Stimulated activated memory B cell treated with anti-CD40 and anti-IgM and Interleukin-4, amounts not matched to agents 10 μg/mL and 1 μg/mL and 100 μg/mL, for 72 hours (primary cell): ENCODE measurements around the gene FGFR2.

Experiments used
- ATAC-seq: fragments of 150-1000 bp; cut with Tn5 transposase; 2 replicates; pipeline ENCODE4 v1.10.0; 2021
- H3K27ac Mint-ChIP-seq: one replicate; pipeline ENCODE4 v1.8.0; 2022; ENCODE audit warnings: mild to moderate bottlenecking, mixed read lengths
- H3K27me3 Mint-ChIP-seq: one replicate; pipeline ENCODE4 v1.8.0; 2022; ENCODE audit warnings: mixed read lengths
- H3K36me3 Mint-ChIP-seq: one replicate; pipeline ENCODE4 v1.8.0; 2022; ENCODE audit warnings: mixed read lengths
- H3K4me1 Mint-ChIP-seq: one replicate; pipeline ENCODE4 v1.8.0; 2022; ENCODE audit warnings: mixed read lengths
- H3K4me3 Mint-ChIP-seq: one replicate; pipeline ENCODE4 v1.8.0; 2022; ENCODE audit warnings: mild to moderate bottlenecking, moderate library complexity, mixed read lengths
- H3K9me3 Mint-ChIP-seq: one replicate; pipeline ENCODE4 v1.8.0; 2022; ENCODE audit warnings: mixed read lengths

The FGFR2 gene

DNA sequence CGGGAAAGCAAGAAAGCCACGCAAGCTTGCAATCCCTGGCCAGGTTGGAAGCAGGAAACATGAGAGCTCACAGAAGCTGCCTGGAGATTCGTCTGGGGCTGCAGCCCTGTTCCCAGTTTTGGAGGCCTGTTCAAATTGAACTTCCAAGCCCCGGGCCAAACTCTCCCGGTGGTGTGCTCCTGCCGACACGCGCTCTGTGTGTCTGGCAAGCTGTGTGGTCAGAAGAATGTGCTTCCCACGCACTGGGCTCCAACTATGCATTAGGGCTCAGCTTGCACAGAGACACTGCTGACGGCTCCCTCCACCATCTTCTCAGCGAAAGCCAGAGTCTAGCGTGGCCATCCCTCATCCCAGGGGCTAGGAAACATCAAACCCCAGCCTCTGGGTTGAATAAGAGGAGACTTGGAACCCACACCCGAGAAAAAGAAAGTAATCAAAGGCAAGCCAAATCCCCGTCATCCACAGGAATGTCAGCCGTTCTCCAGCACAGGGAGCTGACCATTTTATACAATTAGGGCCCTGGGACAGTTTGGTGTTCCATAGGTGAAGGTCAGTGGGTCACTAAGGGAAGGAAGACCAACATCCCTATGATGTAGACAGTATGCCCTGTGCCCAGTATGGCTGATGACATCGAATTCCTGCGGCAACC, 107.2 kb downstream of the FGFR2 start:
- H3K27ac Mint-ChIP-seq: no peak overlapping the region
- no peak for ATAC-seq
- peaks cover 6% of the 10 kb centered on the region for H3K9me3 Mint-ChIP-seq
- H3K27me3 Mint-ChIP-seq: peaks cover 15% of the 10 kb centered on the region
- no peaks in the 10 kb centered on the region for H3K36me3 Mint-ChIP-seq
- H3K4me3 Mint-ChIP-seq: no peak overlapping the region
- H3K4me1 Mint-ChIP-seq: no peaks in the 10 kb centered on the region

DNA sequence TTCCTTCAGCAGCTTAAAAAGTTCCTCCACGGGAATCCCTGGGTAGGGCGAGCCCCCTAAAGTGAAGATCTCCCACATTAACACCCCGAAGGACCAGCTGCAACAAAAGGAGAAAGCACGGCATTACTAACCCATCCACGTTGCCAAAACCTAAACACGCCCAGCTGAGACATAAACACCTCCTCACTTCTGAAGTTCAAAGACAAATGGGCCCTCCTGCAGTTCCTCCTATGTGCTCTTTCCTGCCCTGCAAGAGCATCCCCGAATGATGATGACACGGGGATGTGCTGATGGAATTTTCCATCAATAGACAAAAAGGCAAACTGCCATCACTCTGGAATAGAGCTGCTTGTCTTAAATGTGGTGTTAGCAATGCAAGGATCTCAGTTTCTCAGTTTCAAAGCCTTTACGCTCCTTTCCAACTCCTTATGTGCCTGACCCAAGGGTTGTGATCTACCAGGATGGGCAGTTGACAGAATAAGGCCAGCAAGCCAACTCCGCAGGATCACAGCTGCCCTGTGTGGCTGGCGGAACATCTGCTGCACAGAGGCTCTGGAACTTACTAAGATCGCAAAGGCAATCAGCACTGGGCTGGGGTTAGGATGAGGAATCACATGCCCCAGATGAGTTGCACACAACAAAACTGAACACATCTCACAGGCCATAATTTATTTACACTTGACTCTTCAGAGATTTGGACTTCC, 112.7 kb downstream of the FGFR2 start:
- ATAC-seq: no peak

GRCh38 chr10:121484816-121485215, 113.4 kb downstream of the FGFR2 start:
- H3K4me1 Mint-ChIP-seq: no peaks in the 10 kb centered on the region
- ATAC-seq: no peak
- H3K27me3 Mint-ChIP-seq: no peaks in the 10 kb centered on the region
- no peak overlapping the region for H3K27ac Mint-ChIP-seq
- H3K4me3 Mint-ChIP-seq: no peak overlapping the region
- no peaks in the 10 kb centered on the region for H3K36me3 Mint-ChIP-seq
- peaks cover 6% of the 10 kb centered on the region for H3K9me3 Mint-ChIP-seq

More for the DNA sequence above, 112.7 kb downstream of the FGFR2 start:
- Mint-ChIP-seq H3K36me3 (no peaks in the 10 kb centered on the region), H3K9me3 (peaks cover 6% of the 10 kb centered on the region), H3K4me3 (no peak overlapping the region), H3K27ac (no peak overlapping the region), H3K4me1 (no peaks in the 10 kb centered on the region), H3K27me3 (no peaks in the 10 kb centered on the region)

DNA sequence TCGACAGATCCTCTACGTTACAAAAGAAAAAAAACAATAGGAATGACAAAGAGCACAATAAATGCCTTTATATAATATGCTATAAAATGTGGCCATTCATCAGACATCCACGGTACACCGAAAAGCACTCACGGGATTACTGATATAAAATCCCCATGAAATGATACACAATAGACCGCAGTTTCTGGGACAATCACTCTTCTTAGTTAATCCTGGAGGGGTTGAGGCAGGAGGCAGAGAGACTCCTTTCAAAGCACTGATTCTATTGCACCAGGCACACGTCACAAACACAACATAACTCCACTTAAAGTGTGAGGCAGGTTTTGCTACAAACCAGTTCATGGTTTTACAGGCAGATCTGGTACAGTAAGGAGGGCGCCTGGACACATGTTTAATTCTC, 113.8 kb downstream of the FGFR2 start:
- Mint-ChIP-seq H3K27ac (no peak overlapping the region), H3K9me3 (peaks cover 2% of the 10 kb centered on the region), H3K4me1 (no peaks in the 10 kb centered on the region), H3K27me3 (no peaks in the 10 kb centered on the region), H3K4me3 (no peak overlapping the region), H3K36me3 (no peaks in the 10 kb centered on the region)
- no peak for ATAC-seq

GRCh38 chr10:121481180-121481579, 117.1 kb downstream of the FGFR2 start:
- H3K27ac Mint-ChIP-seq: no peak overlapping the region
- ATAC-seq: no peak
- H3K9me3 Mint-ChIP-seq: no peaks in the 10 kb centered on the region
- H3K27me3 Mint-ChIP-seq: no peaks in the 10 kb centered on the region
- H3K4me1 Mint-ChIP-seq: no peaks in the 10 kb centered on the region
- H3K4me3 Mint-ChIP-seq: no peak overlapping the region
- H3K36me3 Mint-ChIP-seq: no peaks in the 10 kb centered on the region

DNA sequence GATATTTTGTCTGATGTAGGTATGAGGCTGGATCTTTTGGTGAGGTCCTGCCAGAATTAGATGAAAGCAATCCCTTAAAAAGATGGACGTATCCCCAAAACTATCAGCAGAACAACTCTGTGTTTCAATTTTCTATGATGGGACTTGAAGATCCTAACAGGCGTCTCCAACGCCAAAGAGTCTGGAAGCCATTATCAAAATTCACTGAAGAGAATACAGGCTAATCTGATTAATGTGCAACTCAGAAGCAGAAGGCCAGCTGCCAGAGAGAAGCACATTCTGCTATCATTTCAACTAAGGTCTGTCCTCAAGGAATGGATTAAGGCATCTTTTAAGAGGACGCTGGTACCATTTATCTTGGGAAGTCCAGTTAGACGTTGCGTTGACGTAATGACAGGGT, 119.7 kb downstream of the FGFR2 start:
- Mint-ChIP-seq H3K4me1 (no peaks in the 10 kb centered on the region), H3K27ac (no peak overlapping the region), H3K9me3 (no peaks in the 10 kb centered on the region), H3K27me3 (no peaks in the 10 kb centered on the region), H3K36me3 (no peaks in the 10 kb centered on the region), H3K4me3 (no peak overlapping the region)
- no peak for ATAC-seq

GRCh38 chr10:121469797-121470606, 128.2 kb downstream of the FGFR2 start:
- no peaks in the 10 kb centered on the region for H3K36me3 Mint-ChIP-seq
- no peaks in the 10 kb centered on the region for H3K9me3 Mint-ChIP-seq
- ATAC-seq: no peak
- no peaks in the 10 kb centered on the region for H3K4me1 Mint-ChIP-seq
- H3K27ac Mint-ChIP-seq: no peak overlapping the region
- H3K27me3 Mint-ChIP-seq: no peaks in the 10 kb centered on the region
- H3K4me3 Mint-ChIP-seq: no peak overlapping the region

DNA sequence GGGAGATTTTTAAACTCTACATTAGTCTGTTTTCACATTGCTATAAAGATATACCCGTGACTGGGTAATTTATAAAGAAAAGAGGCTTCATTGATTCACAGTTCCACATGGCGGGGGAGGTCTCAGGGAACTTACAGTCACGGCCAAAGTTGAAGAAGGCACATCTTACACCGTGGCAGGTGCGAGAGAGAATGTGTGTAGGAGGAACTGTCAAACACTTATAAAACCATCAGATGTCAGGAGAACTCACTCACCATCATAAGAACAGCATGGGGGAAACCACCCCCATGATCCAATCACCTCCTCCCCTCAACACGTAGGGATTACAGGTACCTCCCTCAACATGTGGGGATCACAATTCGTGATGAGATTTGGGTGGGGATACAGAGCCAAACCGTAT, 129.5 kb downstream of the FGFR2 start:
- Mint-ChIP-seq H3K27ac (no peak overlapping the region), H3K4me3 (no peak overlapping the region), H3K9me3 (no peaks in the 10 kb centered on the region), H3K4me1 (no peaks in the 10 kb centered on the region), H3K27me3 (no peaks in the 10 kb centered on the region), H3K36me3 (no peaks in the 10 kb centered on the region)
- ATAC-seq: no peak

DNA sequence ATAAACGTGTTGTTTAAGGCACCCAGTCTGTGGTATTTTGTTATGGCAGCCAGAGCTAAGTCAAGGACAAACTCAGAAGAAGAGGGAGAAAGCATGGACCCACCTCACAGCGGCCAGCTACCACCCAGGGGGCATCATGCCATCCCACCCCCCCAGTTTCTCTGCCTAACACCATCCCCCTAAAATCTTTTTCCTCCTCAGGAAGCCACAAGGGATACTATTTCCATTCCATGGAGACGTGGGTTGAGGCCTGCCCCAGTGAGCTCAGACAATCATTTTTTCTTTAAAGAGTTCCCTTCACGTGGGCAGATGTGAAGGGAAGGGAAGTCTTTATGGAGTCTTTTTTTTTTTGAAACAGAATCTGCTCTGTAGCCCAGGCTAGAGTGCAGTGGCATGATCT, 131.8 kb downstream of the FGFR2 start:
- no peak overlapping the region for H3K4me3 Mint-ChIP-seq
- ATAC-seq: no peak

DNA sequence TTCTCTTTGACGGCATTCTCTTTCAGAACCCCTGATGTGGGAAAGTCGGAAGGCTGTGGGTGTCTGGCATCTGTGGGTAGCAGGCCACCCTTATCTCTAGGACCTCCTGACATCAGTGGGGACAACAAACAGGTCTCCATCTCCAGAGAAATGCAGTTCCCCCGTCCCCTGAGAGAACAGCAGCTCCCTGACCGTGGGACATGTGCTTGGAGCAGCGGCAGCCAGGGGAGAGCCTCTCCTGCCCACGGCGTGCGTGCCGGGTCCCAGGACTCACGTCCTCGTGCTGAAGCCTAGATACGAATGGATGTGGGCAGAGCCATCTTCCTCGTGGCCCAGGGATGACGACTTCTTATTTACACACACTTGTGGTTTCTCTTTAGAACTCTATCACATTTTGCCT, 133.0 kb downstream of the FGFR2 start:
- H3K27me3 Mint-ChIP-seq: no peaks in the 10 kb centered on the region
- H3K4me1 Mint-ChIP-seq: no peaks in the 10 kb centered on the region
- no peaks in the 10 kb centered on the region for H3K36me3 Mint-ChIP-seq
- ATAC-seq: no peak
- no peak overlapping the region for H3K27ac Mint-ChIP-seq
- H3K9me3 Mint-ChIP-seq: no peaks in the 10 kb centered on the region
- H3K4me3 Mint-ChIP-seq: no peak overlapping the region

More for the DNA sequence above, 131.8 kb downstream of the FGFR2 start:
- no peaks in the 10 kb centered on the region for H3K9me3 Mint-ChIP-seq
- H3K36me3 Mint-ChIP-seq: no peaks in the 10 kb centered on the region
- no peaks in the 10 kb centered on the region for H3K4me1 Mint-ChIP-seq
- H3K27me3 Mint-ChIP-seq: no peaks in the 10 kb centered on the region
- H3K27ac Mint-ChIP-seq: no peak overlapping the region

DNA sequence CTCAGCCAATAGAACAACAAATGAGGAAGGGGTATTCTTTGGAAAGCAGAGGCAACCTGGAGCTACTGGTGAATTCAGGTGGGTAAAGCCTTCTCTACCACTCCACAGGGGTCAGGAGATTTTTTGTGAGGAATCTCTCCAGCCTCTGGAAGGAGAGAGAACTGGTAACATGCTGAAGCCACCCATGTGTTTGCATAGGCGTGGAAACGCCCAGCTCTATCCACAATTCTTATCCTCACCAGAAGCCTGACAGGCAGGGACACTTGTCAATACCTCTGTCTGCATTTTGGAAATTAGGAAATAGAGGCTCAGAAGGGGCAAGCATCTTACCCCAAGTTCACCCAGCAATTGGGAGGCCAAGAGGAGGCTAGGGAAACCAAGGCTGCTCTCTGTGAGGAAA, 133.7 kb downstream of the FGFR2 start:
- no peaks in the 10 kb centered on the region for H3K4me1 Mint-ChIP-seq
- no peaks in the 10 kb centered on the region for H3K27me3 Mint-ChIP-seq
- no peak overlapping the region for H3K4me3 Mint-ChIP-seq
- H3K9me3 Mint-ChIP-seq: no peaks in the 10 kb centered on the region
- no peak for ATAC-seq
- H3K27ac Mint-ChIP-seq: no peak overlapping the region
- no peaks in the 10 kb centered on the region for H3K36me3 Mint-ChIP-seq

DNA sequence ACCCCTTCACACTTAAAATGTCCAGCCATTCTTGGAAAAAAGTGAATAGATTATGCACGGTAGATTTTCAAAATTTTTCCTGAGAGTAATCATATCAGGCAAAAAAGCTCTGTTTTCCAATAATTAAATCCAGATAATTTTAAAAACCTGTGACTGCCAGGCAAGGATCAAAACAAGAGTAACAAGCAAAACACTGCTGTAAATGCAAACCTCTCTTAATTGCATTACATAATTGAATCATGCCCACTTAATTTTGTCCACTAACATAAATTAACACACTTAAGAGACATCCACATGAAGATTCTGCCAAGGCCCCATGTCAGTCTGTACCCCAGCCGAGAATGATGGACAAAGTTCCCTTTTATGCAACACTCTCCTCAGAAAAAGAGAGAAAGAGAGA, 135.3 kb downstream of the FGFR2 start:
- Mint-ChIP-seq H3K9me3 (no peaks in the 10 kb centered on the region), H3K36me3 (no peaks in the 10 kb centered on the region), H3K4me3 (no peak overlapping the region), H3K27me3 (no peaks in the 10 kb centered on the region), H3K27ac (no peak overlapping the region), H3K4me1 (no peaks in the 10 kb centered on the region)
- ATAC-seq: no peak

DNA sequence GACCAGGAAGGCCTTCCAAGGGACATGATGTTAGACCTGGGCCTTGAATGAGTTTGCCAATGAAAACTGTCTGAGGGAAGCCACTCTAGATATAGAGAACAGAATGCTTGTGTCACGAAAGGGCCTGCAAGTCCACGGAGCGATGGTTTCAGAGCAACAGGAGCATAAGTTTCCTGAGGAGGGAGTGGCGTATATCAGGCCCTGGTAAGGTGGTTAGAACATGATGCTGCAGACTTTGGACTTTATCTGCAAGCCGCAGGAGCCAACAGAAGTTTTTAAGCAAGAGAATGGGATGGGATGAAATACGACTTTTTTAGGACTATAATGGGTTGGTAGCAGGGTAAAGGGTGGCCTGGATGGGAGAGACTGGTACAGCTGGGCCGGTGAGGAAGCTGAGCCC, 136.0 kb downstream of the FGFR2 start:
- Mint-ChIP-seq H3K4me3 (no peak overlapping the region), H3K4me1 (no peaks in the 10 kb centered on the region), H3K9me3 (no peaks in the 10 kb centered on the region), H3K27ac (no peak overlapping the region), H3K27me3 (no peaks in the 10 kb centered on the region), H3K36me3 (no peaks in the 10 kb centered on the region)
- ATAC-seq: no peak

- no peak for ATAC-seq
- Mint-ChIP-seq H3K36me3 (no peaks in the 10 kb centered on the region), H3K4me3 (no peak overlapping the region), H3K27me3 (no peaks in the 10 kb centered on the region), H3K4me1 (no peaks in the 10 kb centered on the region), H3K9me3 (peaks cover 2% of the 10 kb centered on the region), H3K27ac (no peak overlapping the region)
Measured at GRCh38 chr10:121461307-121461706, 136.9 kb downstream of the FGFR2 start.

DNA sequence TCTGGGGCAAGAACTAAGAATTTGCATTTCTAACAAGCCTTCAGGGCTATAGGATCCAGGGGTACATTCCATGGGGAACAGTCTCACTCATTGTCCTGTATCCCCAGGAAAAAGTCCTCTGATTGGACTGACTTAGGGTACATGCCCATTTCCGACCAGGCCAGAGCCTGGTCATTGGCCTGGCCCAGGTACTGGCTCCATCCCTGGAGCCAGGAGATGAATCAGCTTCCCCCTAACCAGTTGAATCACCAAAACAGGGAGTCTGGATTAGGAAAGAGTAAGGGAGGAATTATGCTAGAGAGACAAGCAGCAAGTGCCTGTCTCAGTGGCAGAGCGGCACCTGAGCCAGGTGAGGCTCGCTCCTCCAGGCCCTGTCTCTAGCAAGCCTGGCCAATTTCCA, 137.5 kb downstream of the FGFR2 start:
- no peak for ATAC-seq
- H3K27ac Mint-ChIP-seq: no peak overlapping the region
- no peaks in the 10 kb centered on the region for H3K36me3 Mint-ChIP-seq
- H3K27me3 Mint-ChIP-seq: no peaks in the 10 kb centered on the region
- H3K4me1 Mint-ChIP-seq: no peaks in the 10 kb centered on the region
- H3K9me3 Mint-ChIP-seq: peaks cover 2% of the 10 kb centered on the region
- H3K4me3 Mint-ChIP-seq: no peak overlapping the region
